Activated CD8-positive, alpha-beta memory T cell treated with anti-CD3 and anti-CD28 coated beads, Interleukin-2, amount 10 ng/mL, durations not matched to agents 7 days and 5 days (primary cell): Measurements from ENCODE around the gene TSHZ2. TPM values are rescaled to one million over a fixed set of nuclear protein-coding genes. Genes with fewer than 3 reads are reported as not detected.
"Not testable (repeated sequence)": the region's sequence is repeated elsewhere in the genome, so short reads cannot be mapped to it uniquely, and the experiment has no call there.

ENCODE experiments used
- ATAC-seq: fragments of 150-1000 bp; cut with Tn5 transposase; one replicate; pipeline ENCODE4 v1.10.0; 2021; ENCODE audit warnings: moderate library complexity
- CTCF ChIA-PET: fragments of 350-600 bp; sonication (Branson Sonifier 250); formaldehyde crosslinking; loops from one replicate; lab custom pipeline; 2021; ENCODE audit warnings: antibody characterized with exemption; lab: Charles Lee
- DNase-seq: peaks from one replicate; pipeline ENCODE4 v3.0.0-alpha.2; 2020
- H3K27ac Mint-ChIP-seq: one replicate; pipeline ENCODE4 v1.8.0; 2021; ENCODE audit warnings: mild to moderate bottlenecking, mixed read lengths
- H3K27me3 Mint-ChIP-seq: one replicate; pipeline ENCODE4 v1.8.0; 2021; ENCODE audit warnings: mixed read lengths
- H3K36me3 Mint-ChIP-seq: one replicate; pipeline ENCODE4 v1.8.0; 2021; ENCODE audit warnings: mild to moderate bottlenecking, mixed read lengths
- H3K4me1 Mint-ChIP-seq: one replicate; pipeline ENCODE4 v1.8.0; 2021; ENCODE audit warnings: mixed read lengths
- H3K4me3 Mint-ChIP-seq: one replicate; pipeline ENCODE4 v1.8.0; 2021; ENCODE audit warnings: mild to moderate bottlenecking, moderate library complexity, mixed read lengths
- H3K9me3 Mint-ChIP-seq: one replicate; pipeline ENCODE4 v1.8.0; 2022; ENCODE audit warnings: low read depth, mixed read lengths
- total RNA-seq, 2 experiments: library from RNA; stranded (reverse); gene quantifications; one replicate each; pipeline ENCODE4 v1.2.3, GENCODE V29; 2021

The TSHZ2 gene
- total RNA-seq, 2 experiments from 2014 or later, result 0.18 to 1.9 TPM

DNA sequence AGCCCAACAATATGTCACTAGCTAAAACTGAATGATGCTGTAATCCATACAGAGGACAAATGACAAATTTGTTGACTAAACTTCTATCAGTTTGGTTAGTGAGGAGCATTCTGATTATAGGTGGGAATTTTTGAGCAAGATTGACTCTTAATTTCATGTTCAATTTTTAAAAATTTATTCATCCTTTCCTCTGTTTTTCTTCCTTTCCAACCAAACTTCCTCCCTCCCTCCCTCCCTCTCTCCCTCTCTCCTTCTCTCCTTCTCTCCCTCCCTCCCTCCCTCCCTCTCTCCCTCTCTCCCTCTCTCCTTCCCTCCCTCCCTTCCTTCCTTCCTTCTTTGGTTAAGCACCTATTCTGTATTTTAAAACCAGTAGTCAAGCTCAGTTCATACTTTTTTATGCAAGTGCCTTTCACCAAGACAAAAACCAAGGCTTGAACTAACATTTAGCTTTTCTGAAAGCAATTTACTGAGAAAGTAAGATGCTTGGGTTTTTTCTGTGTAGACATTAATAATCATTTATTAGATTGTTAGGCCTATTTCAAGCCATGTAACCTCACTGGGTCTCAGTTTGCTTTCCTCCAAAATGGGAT is 112.3 kb downstream of the TSHZ2 start:
- Mint-ChIP-seq H3K27ac (no peak overlapping the region), H3K36me3 (no peaks in the 10 kb centered on the region), H3K4me3 (no peak overlapping the region), H3K4me1 (peaks cover 4% of the 10 kb centered on the region), H3K27me3 (peaks cover 6% of the 10 kb centered on the region), H3K9me3 (no peaks in the 10 kb centered on the region)
- CTCF ChIA-PET, result no interaction called here
- DNase-seq, result no peak
- ATAC-seq, result no peak

DNA sequence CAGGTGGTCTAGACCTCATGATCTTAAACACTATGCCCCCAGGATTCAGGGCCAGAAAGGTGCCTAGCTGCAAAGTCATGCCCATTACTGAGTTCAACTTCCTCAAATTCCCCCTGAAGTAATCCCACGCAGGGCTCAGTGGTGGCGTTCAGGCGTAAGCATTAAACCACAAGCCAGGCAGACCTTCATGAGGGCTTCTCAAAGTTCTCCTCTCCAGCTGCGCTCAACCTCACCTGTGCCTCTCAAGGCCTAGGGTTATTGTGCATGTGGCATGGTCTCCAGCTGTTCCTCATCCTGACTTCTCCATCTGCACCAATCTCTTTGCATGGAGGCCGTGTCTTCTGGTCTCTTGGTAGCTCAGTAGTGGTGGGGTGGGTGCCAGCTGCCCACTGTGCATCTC is 113.6 kb downstream of the TSHZ2 start:
- H3K4me3 Mint-ChIP-seq, result no peak overlapping the region
- no peaks in the 10 kb centered on the region for H3K36me3 Mint-ChIP-seq
- H3K9me3 Mint-ChIP-seq, result no peaks in the 10 kb centered on the region
- CTCF ChIA-PET, result no interaction called here
- ATAC-seq (no peak), DNase-seq (no peak)
- peaks cover 4% of the 10 kb centered on the region for H3K4me1 Mint-ChIP-seq
- H3K27ac Mint-ChIP-seq, result no peak overlapping the region
- peaks cover 6% of the 10 kb centered on the region for H3K27me3 Mint-ChIP-seq

DNA sequence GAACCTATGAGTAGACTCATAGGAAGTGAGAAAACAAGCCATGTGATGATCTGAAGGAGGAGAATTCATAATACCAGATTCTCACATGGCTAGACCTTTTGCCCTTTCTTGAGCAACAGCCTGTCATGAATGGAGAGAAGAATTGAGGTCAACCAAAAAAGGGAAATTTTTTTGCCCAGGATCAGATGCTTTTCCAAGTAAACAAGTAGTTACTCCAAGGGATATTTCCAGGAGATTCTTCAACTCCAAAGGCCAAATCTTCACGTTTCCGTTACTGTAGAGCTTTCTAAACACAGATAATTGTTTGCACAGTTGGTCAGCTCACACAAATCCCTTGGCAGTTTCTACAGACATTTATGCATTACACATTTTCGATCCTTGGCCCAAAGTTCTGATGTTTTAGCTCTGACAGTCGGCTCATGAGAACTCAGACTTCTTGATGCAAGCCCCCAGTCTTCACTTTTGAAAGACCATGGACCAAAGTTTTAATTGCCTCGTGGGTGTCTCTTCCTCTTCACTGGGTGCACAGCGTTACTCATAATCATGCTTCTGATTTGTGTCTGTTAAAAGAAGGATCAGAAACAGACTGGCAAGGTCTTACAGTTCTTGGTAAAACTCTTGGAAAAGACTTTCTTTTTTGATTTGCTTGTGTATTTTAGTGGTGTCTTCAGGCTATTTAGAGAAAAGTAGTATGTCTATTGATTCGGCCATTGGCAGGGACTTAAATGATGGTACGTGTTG is 115.0 kb downstream of the TSHZ2 start:
- DNase-seq (no peak), ATAC-seq (no peak)
- no peaks in the 10 kb centered on the region for H3K4me1 Mint-ChIP-seq
- no peak overlapping the region for H3K27ac Mint-ChIP-seq
- H3K27me3 Mint-ChIP-seq, result peaks cover 6% of the 10 kb centered on the region
- CTCF ChIA-PET, result no interaction called here
- no peaks in the 10 kb centered on the region for H3K36me3 Mint-ChIP-seq
- no peaks in the 10 kb centered on the region for H3K9me3 Mint-ChIP-seq
- no peak overlapping the region for H3K4me3 Mint-ChIP-seq

DNA sequence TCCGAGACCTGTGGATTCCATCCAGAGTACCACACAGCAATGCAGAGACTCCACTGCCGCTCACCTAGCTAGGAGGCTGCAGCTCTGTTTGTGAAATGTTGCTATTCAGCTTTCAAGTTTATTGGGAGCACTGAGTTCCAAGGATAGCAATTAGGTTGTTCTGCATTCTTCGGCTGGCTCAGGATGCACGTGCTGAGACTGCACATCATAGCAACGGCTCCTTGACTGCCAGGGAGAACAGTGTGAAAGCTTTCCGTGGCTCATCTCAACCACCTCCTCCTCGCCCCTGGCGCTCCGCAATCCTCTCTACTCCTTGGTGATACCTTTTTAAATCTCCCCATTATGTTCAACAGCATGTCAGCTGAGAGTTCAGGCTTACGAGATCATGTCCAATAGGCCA is 116.6 kb downstream of the TSHZ2 start:
- ATAC-seq (no peak), DNase-seq (no peak)
- Mint-ChIP-seq H3K36me3 (no peaks in the 10 kb centered on the region), H3K27ac (no peak overlapping the region), H3K27me3 (peaks cover 2% of the 10 kb centered on the region), H3K4me1 (no peaks in the 10 kb centered on the region), H3K4me3 (no peak overlapping the region), H3K9me3 (no peaks in the 10 kb centered on the region)
- CTCF ChIA-PET, result no interaction called here

DNA sequence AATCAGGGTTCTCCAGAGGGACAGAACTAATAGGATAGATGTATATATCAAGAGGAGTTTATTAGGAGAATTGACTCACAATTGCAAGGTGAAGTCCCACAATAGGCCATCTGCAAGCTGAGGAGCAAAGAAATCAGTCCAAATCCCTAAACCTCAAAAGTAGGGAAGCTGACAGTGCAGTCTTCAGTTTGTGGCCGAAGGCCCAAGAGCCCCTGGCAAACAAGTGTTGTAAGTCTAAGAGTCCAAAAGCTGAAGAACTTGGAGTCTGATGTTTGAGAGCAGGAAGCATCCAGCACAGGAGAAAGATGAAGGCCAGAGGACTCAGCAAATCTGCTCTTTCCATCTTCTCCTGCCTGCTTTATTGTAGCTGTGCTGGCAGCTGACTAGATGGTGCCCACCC is 117.7 kb downstream of the TSHZ2 start:
- H3K4me1 Mint-ChIP-seq, DNase-seq, H3K27me3 Mint-ChIP-seq, ATAC-seq, H3K27ac Mint-ChIP-seq, H3K36me3 Mint-ChIP-seq, H3K4me3 Mint-ChIP-seq, H3K9me3 Mint-ChIP-seq, CTCF ChIA-PET: not testable (repeated sequence)

DNA sequence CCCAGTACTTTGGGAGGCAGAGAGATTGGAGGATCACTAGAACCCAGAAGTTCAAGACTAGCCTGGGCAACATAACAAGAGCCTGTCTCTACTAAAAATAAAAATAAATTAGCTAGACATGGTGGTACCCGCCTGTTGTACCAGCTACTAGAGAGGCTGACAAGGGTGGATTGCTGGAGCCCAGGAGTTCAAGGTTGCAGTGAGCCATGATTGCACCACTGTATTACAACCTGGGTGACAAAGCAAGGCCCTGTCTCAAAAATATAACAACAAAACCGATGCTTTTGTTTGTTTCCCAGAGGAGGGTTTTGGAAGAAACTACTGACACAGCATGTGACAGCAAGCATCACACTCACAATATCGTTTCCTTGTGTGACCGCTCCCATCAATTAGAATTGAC is 119.6 kb downstream of the TSHZ2 start:
- ATAC-seq, result no peak
- no peak overlapping the region for H3K27ac Mint-ChIP-seq
- DNase-seq, result no peak
- no peak overlapping the region for H3K4me3 Mint-ChIP-seq
- CTCF ChIA-PET, result no interaction called here
- no peaks in the 10 kb centered on the region for H3K9me3 Mint-ChIP-seq
- H3K27me3 Mint-ChIP-seq, result no peaks in the 10 kb centered on the region
- no peaks in the 10 kb centered on the region for H3K36me3 Mint-ChIP-seq
- H3K4me1 Mint-ChIP-seq, result no peaks in the 10 kb centered on the region

DNA sequence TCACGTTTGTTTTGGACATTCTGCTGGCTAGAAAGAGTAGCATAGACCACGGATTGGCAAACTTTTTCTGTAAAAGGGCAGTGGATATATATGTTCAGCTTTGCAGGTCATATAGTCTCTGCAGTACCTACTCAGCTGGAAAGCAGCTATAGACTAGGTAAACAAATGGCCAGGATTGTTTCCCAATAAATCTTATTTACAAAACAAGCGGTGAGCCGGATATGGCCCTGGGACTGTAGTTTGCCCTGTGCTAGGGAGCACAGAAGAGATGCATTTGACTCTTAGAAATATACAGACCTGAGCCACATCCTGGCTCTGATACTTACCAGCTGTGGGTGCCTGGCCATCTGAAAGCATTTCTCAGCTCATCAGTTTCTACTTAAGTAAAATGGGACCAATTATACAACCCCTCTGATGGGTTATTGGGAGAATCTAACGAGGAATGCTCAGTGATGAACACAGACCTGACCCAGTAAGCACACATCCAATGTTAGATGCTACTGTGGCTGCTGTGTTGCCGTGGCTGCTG is 120.7 kb downstream of the TSHZ2 start:
- no peaks in the 10 kb centered on the region for H3K36me3 Mint-ChIP-seq

DNA sequence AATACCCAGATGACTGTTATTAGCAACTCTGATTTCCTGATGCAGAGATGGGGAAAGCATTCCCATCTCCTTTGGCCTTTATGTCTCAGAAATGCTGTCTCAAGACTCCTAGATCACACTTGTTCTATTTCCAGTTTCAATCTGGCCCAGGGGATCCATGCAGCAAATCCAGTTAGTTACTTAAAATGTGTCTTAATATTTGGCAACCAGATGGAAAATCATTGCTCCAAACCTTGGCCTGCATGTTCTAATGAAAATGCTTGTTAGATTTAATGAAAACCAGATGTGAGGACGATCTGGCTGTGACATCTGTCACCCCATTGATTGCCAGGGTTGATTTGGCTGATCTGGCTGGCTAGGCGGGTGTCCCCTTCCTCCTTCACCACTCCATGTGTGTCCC is 125.2 kb downstream of the TSHZ2 start:
- no peaks in the 10 kb centered on the region for H3K36me3 Mint-ChIP-seq
- no peaks in the 10 kb centered on the region for H3K9me3 Mint-ChIP-seq
- H3K27ac Mint-ChIP-seq, result no peak overlapping the region
- no peaks in the 10 kb centered on the region for H3K4me1 Mint-ChIP-seq
- no peak overlapping the region for H3K4me3 Mint-ChIP-seq
- ATAC-seq, result no peak
- no peak for DNase-seq
- peaks cover 3% of the 10 kb centered on the region for H3K27me3 Mint-ChIP-seq
- CTCF ChIA-PET, result no interaction called here

More for the DNA sequence above, 120.7 kb downstream of the TSHZ2 start:
- no peaks in the 10 kb centered on the region for H3K4me1 Mint-ChIP-seq
- no peak overlapping the region for H3K27ac Mint-ChIP-seq
- CTCF ChIA-PET, result no interaction called here
- H3K9me3 Mint-ChIP-seq, result no peaks in the 10 kb centered on the region
- DNase-seq (no peak), ATAC-seq (no peak)
- H3K4me3 Mint-ChIP-seq, result no peak overlapping the region
- H3K27me3 Mint-ChIP-seq, result no peaks in the 10 kb centered on the region

DNA sequence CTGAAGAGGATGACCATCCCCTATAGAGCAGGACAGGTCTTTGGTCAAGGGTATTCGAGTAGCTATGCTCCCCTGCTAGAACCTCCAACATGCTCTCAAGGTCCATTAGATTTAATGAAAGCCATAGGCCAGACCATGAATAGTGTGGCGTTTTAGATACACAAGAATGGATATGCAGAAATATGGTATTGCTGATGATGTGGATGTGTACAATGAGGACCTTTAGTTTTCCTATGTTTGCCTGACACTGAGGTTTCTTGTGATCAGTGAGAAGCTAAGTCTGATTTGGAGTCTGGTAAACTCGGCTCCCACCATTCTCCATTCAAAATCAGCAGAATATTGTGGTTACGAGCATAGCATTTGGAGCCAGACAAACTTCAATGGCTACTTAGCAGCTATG is 125.6 kb downstream of the TSHZ2 start:
- H3K4me1 Mint-ChIP-seq, result no peaks in the 10 kb centered on the region
- H3K36me3 Mint-ChIP-seq, result no peaks in the 10 kb centered on the region
- no peaks in the 10 kb centered on the region for H3K9me3 Mint-ChIP-seq
- no peak overlapping the region for H3K4me3 Mint-ChIP-seq
- no peak for ATAC-seq
- H3K27ac Mint-ChIP-seq, result no peak overlapping the region
- DNase-seq, result no peak
- CTCF ChIA-PET, result no interaction called here
- H3K27me3 Mint-ChIP-seq, result peaks cover 3% of the 10 kb centered on the region

DNA sequence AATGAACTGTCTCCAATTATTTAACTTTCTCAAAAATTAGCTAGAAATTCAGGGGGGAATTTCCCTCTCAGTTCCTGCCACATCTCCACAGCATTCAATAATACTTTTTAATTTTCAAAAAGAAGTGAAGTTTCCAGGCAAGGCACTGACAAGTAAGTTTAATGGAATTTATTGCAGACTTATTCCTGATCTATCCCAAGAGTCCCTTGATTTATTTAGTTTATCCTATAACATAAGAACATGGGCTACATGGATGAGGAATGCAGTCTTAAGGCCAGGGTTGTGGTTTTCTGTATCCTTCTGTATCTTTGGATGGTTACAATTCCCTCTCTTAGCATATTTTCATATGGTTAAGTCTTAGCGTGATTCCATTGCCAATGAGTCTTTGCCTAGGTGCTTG is 126.5 kb downstream of the TSHZ2 start:
- Mint-ChIP-seq H3K4me3 (no peak overlapping the region), H3K4me1 (no peaks in the 10 kb centered on the region), H3K27ac (no peak overlapping the region), H3K27me3 (peaks cover 3% of the 10 kb centered on the region), H3K9me3 (no peaks in the 10 kb centered on the region), H3K36me3 (no peaks in the 10 kb centered on the region)
- no peak for DNase-seq
- no peak for ATAC-seq
- CTCF ChIA-PET, result no interaction called here

DNA sequence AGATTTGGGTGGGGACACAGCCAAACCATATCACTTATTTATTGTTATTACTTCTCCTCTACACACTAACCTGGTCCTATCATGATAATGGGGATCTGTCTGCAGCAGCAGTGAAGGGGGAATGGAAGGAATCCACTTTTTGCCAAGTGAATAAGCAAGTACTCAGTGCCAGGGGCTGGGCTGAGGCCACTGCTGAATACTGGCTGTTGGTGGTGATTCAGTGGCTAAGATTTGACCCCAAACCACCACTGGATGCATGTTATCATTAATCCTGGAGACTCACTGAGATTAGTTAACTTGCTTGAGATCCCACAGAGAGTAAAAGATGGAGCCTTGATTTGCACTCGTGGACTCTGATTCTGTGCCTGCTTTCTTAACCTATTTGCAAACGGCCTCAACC is 127.7 kb downstream of the TSHZ2 start:
- H3K4me1 Mint-ChIP-seq, result no peaks in the 10 kb centered on the region
- H3K27ac Mint-ChIP-seq, result no peak overlapping the region
- CTCF ChIA-PET, result no interaction called here
- H3K36me3 Mint-ChIP-seq, result no peaks in the 10 kb centered on the region
- H3K9me3 Mint-ChIP-seq, result no peaks in the 10 kb centered on the region
- ATAC-seq, result no peak
- H3K27me3 Mint-ChIP-seq, result peaks cover 3% of the 10 kb centered on the region
- DNase-seq, result no peak
- H3K4me3 Mint-ChIP-seq, result no peak overlapping the region

DNA sequence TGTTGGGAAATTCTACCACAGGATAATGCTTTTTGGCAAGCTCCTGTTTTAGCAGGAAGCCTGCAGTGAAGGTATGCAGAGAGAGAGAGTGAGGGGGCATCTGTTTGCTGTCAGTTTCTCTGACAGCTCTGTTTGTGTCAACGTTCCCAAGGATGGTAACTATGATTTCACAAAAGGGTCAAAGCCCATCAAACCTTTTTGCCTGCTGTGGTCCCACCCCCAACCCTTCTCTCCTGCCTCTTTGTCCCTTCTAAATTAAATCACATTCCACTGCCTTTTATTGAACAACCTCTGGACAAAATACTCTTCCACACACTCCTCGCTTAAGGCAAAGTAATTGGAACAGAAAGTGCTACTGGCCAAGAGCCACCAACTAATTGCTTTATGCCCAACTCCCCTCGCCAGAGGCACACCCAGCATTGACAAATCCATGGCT is 128.3 kb downstream of the TSHZ2 start:
- Mint-ChIP-seq H3K9me3 (no peaks in the 10 kb centered on the region), H3K4me3 (no peak overlapping the region), H3K27ac (no peak overlapping the region), H3K4me1 (no peaks in the 10 kb centered on the region), H3K27me3 (peaks cover 3% of the 10 kb centered on the region), H3K36me3 (no peaks in the 10 kb centered on the region)
- ATAC-seq (no peak), DNase-seq (no peak)
- CTCF ChIA-PET, result no interaction called here

DNA sequence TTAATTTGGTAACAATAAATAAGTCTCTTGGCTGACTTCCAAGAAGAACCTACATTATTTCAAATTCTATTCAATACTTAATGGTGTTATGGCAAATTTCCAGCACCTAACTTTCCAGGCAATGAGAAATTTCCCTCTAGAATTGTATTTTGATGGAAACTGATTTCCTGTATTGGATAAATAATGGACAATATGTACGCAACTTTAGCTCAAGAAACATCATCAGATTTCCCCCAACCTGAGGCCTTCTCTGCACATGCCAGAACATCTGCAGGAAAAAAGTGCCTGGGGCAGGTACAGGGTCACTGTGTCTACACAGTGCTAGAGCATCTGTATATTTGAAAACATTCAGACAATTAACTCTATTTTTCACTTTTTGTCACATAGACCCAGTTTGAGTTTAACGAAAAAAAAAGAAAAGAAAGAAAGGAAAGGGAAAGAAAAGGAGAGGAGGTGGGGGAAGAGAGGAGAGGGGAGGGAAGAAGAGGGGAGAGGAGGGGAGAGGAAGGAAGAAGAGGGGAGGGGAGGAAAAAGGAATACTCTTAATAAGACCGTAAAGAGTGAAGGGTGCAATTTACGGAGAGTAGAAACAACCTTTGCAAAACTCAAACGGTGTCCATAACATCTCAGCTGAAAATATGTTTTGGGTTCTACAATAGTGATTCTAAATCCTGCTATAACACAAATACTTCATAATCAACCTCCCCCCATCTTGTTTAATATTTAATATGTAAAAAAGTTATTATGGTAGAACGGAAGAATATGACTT is 130.0 kb downstream of the TSHZ2 start:
- Mint-ChIP-seq H3K27ac (no peak overlapping the region), H3K27me3 (peaks cover 3% of the 10 kb centered on the region), H3K36me3 (no peaks in the 10 kb centered on the region), H3K4me3 (no peak overlapping the region), H3K9me3 (no peaks in the 10 kb centered on the region), H3K4me1 (no peaks in the 10 kb centered on the region)
- no peak for DNase-seq
- ATAC-seq, result no peak
- CTCF ChIA-PET, result no interaction called here

DNA sequence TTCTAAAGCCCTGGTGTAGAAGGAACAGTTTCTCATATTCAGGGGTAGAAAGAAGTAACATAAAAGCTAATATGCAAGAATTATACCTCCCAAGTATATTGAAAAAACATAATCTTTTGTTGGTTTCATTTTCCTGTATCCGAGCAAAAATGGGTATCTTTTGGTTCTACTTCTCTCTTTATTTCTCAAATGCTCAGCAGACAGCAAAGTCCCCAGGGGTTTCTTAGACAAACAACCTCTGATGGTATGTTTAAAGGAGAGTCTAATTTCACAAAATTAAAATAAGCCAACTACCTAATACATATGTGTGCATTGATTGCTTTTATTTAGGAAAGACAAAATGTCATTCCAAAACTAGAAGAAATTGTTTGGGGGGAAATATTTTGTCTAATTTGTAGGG is 131.0 kb downstream of the TSHZ2 start:
- Mint-ChIP-seq H3K4me3 (no peak overlapping the region), H3K36me3 (no peaks in the 10 kb centered on the region), H3K27me3 (peaks cover 3% of the 10 kb centered on the region), H3K4me1 (no peaks in the 10 kb centered on the region), H3K27ac (no peak overlapping the region), H3K9me3 (no peaks in the 10 kb centered on the region)
- no peak for ATAC-seq
- CTCF ChIA-PET, result no interaction called here
- DNase-seq, result no peak
